Heart left ventricle (tissue), 16 donors: Measurements from ENCODE around the gene HAUS7. TPM values are rescaled to one million over a fixed set of nuclear protein-coding genes. Genes with fewer than 3 reads are reported as not detected.

ENCODE experiments used
- ATAC-seq, 4 donors: fragments of 200-7000 bp; cut with Tn5 transposase; one replicate each; pipeline ENCODE4 v1.9.1; 2020 to 2022; ENCODE audit warnings: moderate library complexity in 4 of 4, mild to moderate bottlenecking in 3 of 4, moderate number of reproducible peaks in 1 of 4
- DNase-seq, 5 donors: peaks; one replicate each; pipeline ENCODE4 v3.0.0-alpha.2; 2020
- H3K27ac ChIP-seq, 12 donors: fragments of 200-600 bp; sonication (generic) in 4 of 12; one replicate each; pipeline versions ENCODE4 v1.5.0 to v1.8.0; 2016 to 2022; ENCODE audit warnings: mild to moderate bottlenecking in 2 of 12
- H3K27me3 ChIP-seq, 9 donors: fragments of 200-600 bp; sonication (generic) in 2 of 9; one replicate each; pipeline versions ENCODE4 v1.5.1 to v1.8.0; 2016 to 2022; ENCODE audit warnings: mild to moderate bottlenecking in 3 of 9
- H3K36me3 ChIP-seq, 9 donors: fragments of 200-600 bp; sonication (generic) in 2 of 9; one replicate each; pipeline versions ENCODE4 v1.5.0 to v1.8.0; 2018 to 2022; ENCODE audit warnings: mild to moderate bottlenecking in 2 of 9
- H3K4me1 ChIP-seq, 12 donors: fragments of 200-600 bp; sonication (generic) in 4 of 12; one replicate each; pipeline versions ENCODE4 v1.5.0 to v1.8.0; 2016 to 2022; ENCODE audit warnings: mild to moderate bottlenecking in 3 of 12
- H3K4me3 ChIP-seq, 12 donors: fragments of 200-600 bp; sonication (generic) in 4 of 12; one replicate each; pipeline versions ENCODE4 v1.5.0 to v1.8.0; 2017 to 2022; ENCODE audit warnings: mild to moderate bottlenecking in 9 of 12, moderate library complexity in 4 of 12
- H3K9me3 ChIP-seq, 12 donors: fragments of 200-600 bp; sonication (generic) in 4 of 12; one replicate each; pipeline versions ENCODE4 v1.5.0 to v1.8.0; 2016 to 2022; ENCODE audit warnings: mild to moderate bottlenecking in 1 of 12
- POLR2A ChIP-seq, 2 donors: fragments of 450-650 bp; IDR thresholded peaks; one replicate each; pipeline ENCODE4 v1.6.1; 2017; ENCODE audit warnings: antibody characterized with exemption in 2 of 2, mild to moderate bottlenecking in 2 of 2, moderate library complexity in 2 of 2
- WGBS, 4 donors: extraction: QIAGEN DNeasy Blood & Tissue Kit in 2 of 4; methylation state at CpG; one replicate each; pipeline versions ENCODE4 v1.1.5 to v1.1.7; 2013 to 2018; 5-methylcytosine and 5-hydroxymethylcytosine counted together
- intact Hi-C, 10 donors: fragments of 100-400 bp; cut with DNase I; formaldehyde crosslinking; loops; one replicate each; pipeline versions ENCODE4 v1.11.1 to v1.14.2; 2022
- polyA plus RNA-seq, 2 donors: library from polyadenylated mRNA; stranded (reverse); fragments of 200-250 nt; gene quantifications; one replicate each; pipeline ENCODE4 v1.2.3, GENCODE V29; 2013
- total RNA-seq, 9 donors: library from RNA; depleted of rRNA in 2 of 9; stranded (reverse); fragments of >200 nt in 2 of 9; fragmentation: NEBNext Ultra II Directional in 3 of 9; extraction: Animal tissue kit (Norgen Biotek cat#: 25700) in 3 of 9; gene quantifications; one replicate each; pipeline versions ENCODE4 v1.1.0 to v1.2.4, GENCODE V29; 2016 to 2023
- TF ChIP-seq, protein P1 (sequence below), 12 donors: fragments of 200-600 bp; sonication (generic) in 4 of 12; IDR thresholded peaks; one replicate each; pipeline versions ENCODE4 v1.5.0 to v1.8.0; 2018 to 2022; ENCODE audit warnings: antibody characterized with exemption in 12 of 12, mild to moderate bottlenecking in 5 of 12
- donor health status: ischemic (EF 13 %, LVEDD 7.1; RV severe dilation, severe dysfunction).
- donor health status: healthy with polysubstance abuse.
- donor health status: DM: no; HTN: yes; CAD: no.
- donor health status: DM: no; HTN: no; CAD: no.
- donor health status: ischemic (EF 25% LVEDD 6.9; RV normal size, moderate dysfunction).
- donor health status: ischemic (EF 25% LVEDD 5.7; RV mildly dilated, moderate dysfunction).
- donor health status: healthy.
- donor health status: DM: yes; HTN: yes; CAD: no.
- donor health status: ischemic (EF 35%, LVEDD 5.7; RV mildly dilated, moderate dysfunction).
- donor health status: nonischemic (EF 11% LVEDD 7.7; RV severe dilation, severe dysfunction).
- donor health status: DM: yes; HTN: yes; CAD: no.
- donor health status: PGD.
- donor health status: ischemic (EF 29% LVEDD 5.4; RV normal size, mild dysfunction).
- donor health status: nonischemic (EF 23%, LVEDD 6.1; RV moderate dilation, normal function).

HAUS7 gene
- total and polyA plus RNA-seq, 11 donors = 15.3 to 28.2 (median 20.2) TPM

- intact Hi-C loops = no loop called here
- WGBS, 4 donors = 68 to 80% (median 72%) methylated on average over 5 of the region's 5 CpGs
Observed at GRCh38 chrX:153513265-153513664, 42.9 kb upstream of the HAUS7 start.

DNA sequence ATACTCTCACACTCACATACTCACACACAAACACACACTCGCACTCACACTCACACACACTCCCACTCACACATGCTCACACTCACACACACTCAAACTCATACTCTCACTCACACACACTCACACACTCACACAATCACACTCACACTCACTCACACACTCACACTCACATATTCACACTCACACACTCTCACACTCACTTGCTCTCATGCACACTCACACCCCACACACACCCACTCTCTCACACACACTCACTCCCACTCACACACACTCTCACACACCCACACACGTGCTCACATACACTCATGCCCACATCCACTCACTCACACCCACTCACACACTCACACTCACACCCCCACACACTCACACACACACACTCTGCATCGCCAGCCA, 42.1 kb upstream of the HAUS7 start:
- intact Hi-C loops = no loop called here
- Histone ChIP-seq H3K4me3 (no peak overlapping the region), H3K27ac (no peak overlapping the region), H3K27me3 (peaks cover 0 to 21% (median 0%) of the 10 kb centered on the region in 9 donors), H3K9me3 (no peaks in the 10 kb centered on the region), H3K36me3 (no peaks in the 10 kb centered on the region), H3K4me1 (peaks cover 0 to 7% (median 0%) of the 10 kb centered on the region in 12 donors)
- 54 to 74% (median 59%) methylated on average over 3 of the region's 3 CpGs for WGBS, 4 donors
- ATAC-seq (no peak), DNase-seq (no peak)
- TF ChIP-seq POLR2A (IDR thresholded peaks at IDR 0.05) = no peak
- TF ChIP-seq, protein P1, sequence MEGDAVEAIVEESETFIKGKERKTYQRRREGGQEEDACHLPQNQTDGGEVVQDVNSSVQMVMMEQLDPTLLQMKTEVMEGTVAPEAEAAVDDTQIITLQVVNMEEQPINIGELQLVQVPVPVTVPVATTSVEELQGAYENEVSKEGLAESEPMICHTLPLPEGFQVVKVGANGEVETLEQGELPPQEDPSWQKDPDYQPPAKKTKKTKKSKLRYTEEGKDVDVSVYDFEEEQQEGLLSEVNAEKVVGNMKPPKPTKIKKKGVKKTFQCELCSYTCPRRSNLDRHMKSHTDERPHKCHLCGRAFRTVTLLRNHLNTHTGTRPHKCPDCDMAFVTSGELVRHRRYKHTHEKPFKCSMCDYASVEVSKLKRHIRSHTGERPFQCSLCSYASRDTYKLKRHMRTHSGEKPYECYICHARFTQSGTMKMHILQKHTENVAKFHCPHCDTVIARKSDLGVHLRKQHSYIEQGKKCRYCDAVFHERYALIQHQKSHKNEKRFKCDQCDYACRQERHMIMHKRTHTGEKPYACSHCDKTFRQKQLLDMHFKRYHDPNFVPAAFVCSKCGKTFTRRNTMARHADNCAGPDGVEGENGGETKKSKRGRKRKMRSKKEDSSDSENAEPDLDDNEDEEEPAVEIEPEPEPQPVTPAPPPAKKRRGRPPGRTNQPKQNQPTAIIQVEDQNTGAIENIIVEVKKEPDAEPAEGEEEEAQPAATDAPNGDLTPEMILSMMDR (IDR thresholded peaks at IDR 0.05) = no peak

More at GRCh38 chrX:153513265-153513664, 42.9 kb upstream of the HAUS7 start:
- Histone ChIP-seq H3K9me3 (no peaks in the 10 kb centered on the region), H3K27me3 (peaks cover 0 to 27% (median 2%) of the 10 kb centered on the region in 9 donors), H3K4me1 (peaks cover 0 to 10% (median 0%) of the 10 kb centered on the region in 12 donors), H3K36me3 (no peaks in the 10 kb centered on the region), H3K27ac (no peak overlapping the region), H3K4me3 (no peak overlapping the region)
- DNase-seq (no peak), ATAC-seq (no peak)
- TF ChIP-seq, protein P1 (IDR thresholded peaks at IDR 0.05) = no peak

DNA sequence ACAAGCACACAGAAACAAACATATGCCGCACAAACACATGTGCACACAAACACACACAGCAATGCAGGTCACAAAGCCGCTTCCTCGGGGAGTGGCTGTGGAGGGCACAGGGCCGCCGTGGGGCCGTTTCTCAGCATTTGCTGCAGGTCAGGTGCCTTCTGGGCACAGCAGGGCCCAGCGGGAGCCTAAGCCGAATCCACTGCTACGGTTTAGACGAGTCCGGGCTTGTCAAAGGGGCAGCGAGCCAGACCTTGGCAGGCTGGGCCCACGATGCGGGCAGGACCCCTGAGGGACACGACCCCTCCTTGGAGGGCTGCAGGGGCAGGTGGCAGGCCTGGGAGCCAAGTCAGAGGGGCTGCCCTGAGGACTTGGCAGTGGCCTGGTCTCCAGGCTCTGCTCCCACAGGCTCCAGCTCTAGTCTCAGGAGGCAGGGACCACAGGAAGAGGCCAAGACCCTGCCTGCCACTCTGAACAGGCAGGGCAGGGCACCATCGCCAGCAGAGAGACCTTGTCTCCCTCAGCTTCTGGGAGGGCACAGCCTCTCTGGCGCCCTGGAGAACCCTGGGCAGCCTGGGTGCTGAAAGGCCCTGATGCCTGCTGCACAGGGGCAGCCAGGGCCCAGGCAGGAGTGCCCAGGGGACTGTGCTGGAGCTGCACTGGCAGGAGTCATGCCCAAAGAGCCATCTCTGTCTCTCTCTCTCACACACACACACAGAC, 41.6 kb upstream of the HAUS7 start:
- H3K27me3 ChIP-seq = peaks cover 0 to 15% (median 0%) of the 10 kb centered on the region in 9 donors
- H3K9me3 ChIP-seq = no peaks in the 10 kb centered on the region
- H3K27ac ChIP-seq = no peak overlapping the region
- intact Hi-C loops = no loop called here
- peaks cover 0 to under 1% (median 0%) of the 10 kb centered on the region in 9 donors for H3K36me3 ChIP-seq
- no peak for ATAC-seq
- no peak overlapping the region for H3K4me3 ChIP-seq
- 61 to 86% (median 79%) methylated on average over 8 to 17 of the region's 17 CpGs for WGBS, 4 donors
- TF ChIP-seq POLR2A (IDR thresholded peaks at IDR 0.05) = no peak
- TF ChIP-seq, protein P1 (IDR thresholded peaks at IDR 0.05) = no peak
- no peak for DNase-seq
- peaks cover 0 to 7% (median 0%) of the 10 kb centered on the region in 12 donors for H3K4me1 ChIP-seq

DNA sequence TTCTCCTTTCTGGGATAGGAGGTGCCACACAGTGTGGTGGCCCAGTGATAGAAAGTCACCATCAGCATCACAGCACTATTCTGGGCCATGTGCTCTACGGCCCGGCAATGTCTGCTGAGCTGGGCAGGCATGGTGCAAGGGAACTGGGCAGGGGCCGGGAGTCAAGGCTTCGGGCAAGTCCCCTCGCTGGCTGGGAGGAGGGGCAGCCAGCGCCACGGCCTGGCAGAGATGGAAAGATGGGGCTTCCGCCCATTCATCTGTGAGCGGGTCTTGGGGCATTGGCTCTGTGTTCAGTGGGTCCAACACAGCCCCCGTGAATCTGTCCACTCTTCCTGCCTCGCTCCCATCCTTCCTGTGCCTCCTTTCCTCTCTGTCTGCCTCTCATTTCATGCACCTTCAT, 40.0 kb upstream of the HAUS7 start:
- DNase-seq (no peak), ATAC-seq (peak in 1 of 4 donors; percentile 9)
- Histone ChIP-seq H3K36me3 (peaks cover 0 to 5% (median 0%) of the 10 kb centered on the region in 9 donors), H3K27me3 (peaks cover 0 to 8% (median 0%) of the 10 kb centered on the region in 9 donors), H3K27ac (no peak overlapping the region), H3K4me3 (no peak overlapping the region), H3K9me3 (no peaks in the 10 kb centered on the region), H3K4me1 (peaks cover 0 to 7% (median 0%) of the 10 kb centered on the region in 12 donors)
- 58 to 72% (median 69%) methylated on average over 9 to 11 of the region's 11 CpGs for WGBS, 4 donors
- no peak for TF ChIP-seq POLR2A (IDR thresholded peaks at IDR 0.05)
- TF ChIP-seq, protein P1 (IDR thresholded peaks at IDR 0.05) = no peak
- intact Hi-C loops = no loop called here
